GM18508 (cell line): Measurements from ENCODE around the gene RARS2.
A peak's percentile ranks its signal among the peaks of the same experiment; 100 is the strongest.
"Not testable (repeated sequence)": the region's sequence is repeated elsewhere in the genome, so short reads cannot be mapped to it uniquely, and the experiment has no call there.

ENCODE experiments used
- ATAC-seq: cut with Tn5 transposase; IDR thresholded peaks from one replicate; pipeline ENCODE4 v1.9.1; 2021; ENCODE audit warnings: moderate number of reproducible peaks; ENCODE audit not compliant: insufficient read depth, unreplicated experiment

RARS2 gene, protein sequence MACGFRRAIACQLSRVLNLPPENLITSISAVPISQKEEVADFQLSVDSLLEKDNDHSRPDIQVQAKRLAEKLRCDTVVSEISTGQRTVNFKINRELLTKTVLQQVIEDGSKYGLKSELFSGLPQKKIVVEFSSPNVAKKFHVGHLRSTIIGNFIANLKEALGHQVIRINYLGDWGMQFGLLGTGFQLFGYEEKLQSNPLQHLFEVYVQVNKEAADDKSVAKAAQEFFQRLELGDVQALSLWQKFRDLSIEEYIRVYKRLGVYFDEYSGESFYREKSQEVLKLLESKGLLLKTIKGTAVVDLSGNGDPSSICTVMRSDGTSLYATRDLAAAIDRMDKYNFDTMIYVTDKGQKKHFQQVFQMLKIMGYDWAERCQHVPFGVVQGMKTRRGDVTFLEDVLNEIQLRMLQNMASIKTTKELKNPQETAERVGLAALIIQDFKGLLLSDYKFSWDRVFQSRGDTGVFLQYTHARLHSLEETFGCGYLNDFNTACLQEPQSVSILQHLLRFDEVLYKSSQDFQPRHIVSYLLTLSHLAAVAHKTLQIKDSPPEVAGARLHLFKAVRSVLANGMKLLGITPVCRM

DNA sequence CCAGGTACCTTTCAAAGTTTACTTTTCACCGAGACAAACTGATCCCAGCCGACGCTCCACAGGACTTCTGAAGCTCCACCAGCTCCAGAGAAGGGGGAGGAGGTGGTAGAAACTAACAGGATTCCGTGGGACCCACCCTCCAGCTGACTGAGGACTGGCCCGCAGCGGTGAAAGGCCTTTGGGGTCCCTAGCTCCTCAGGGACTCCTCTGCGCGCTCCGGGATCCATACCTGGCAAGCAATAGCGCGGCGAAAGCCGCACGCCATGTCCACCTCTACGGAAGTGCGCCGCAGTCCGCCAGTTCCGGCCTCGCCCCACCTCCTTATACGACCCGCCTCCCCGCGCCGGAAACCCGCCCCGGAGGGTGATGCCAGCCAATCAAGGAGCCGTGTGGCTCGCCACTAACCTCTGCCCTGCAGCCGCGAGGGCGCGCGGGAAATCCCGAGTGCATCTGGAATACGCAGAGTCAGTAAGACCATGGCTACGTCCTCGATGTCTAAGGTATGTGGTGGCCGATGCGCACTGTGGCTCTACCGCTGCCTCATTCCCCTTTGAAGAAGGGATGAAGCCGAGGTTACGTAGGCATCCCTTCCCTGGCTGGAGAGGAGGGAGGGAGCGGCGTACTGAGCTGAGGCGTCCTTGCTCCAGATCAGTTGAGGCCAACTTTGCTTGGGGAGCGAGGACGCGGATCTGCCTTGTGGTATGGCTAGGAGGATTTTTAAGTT, at the start of gene RARS2, which contains the start of gene ORC3:
Gene RARS2 (minus strand): TSS at position 295 of the 724 bp plus-strand sequence. CDS start 30 bp downstream, at position 265.
Gene ORC3 (plus strand): TSS at position 443 of the 724 bp plus-strand sequence. CDS start 34 bp downstream, at position 477.
- ATAC-seq = peak; percentile 99

GRCh38 chr6:87639373-87639772, 49.6 kb upstream of the RARS2 start:
- no peak for ATAC-seq

DNA sequence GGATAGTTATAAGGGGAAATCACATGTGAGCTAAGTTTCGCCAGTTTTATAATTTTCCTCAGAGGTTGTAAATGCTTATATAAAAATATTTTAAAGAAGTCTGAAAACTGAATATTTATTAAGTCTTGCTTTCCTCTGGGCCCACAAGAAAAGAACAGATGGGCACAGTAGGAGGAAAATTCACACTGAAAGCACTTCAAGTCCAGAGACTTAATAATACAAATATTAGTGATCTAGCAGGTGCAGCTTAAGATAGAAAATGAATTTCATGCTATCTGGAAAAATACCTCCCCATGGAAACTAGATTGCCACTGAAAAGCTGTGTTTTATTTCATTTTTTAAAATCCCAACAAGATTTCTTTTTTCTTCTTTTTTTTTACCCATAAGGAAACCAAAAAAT, 47.3 kb upstream of the RARS2 start:
- no peak for ATAC-seq

DNA sequence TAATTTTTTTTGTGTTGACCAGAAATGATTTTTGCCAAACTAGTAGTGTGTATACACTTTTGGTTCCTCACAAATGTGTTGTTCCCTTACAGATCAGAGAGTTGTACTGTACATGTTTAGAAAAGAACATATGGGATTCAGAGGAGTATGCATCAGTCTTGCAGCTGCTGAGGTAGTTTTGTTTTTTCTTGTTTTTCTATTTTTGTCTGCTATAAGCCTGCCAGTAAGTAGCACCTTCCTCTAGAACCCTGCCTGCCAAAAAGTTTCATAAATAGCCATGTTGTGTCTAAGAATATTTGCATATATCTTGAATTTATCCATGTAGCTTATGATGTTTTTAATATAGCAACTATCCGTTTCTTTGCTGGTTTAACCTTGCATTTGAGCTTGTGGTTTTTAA, 46.5 kb upstream of the RARS2 start:
- no peak for ATAC-seq

DNA sequence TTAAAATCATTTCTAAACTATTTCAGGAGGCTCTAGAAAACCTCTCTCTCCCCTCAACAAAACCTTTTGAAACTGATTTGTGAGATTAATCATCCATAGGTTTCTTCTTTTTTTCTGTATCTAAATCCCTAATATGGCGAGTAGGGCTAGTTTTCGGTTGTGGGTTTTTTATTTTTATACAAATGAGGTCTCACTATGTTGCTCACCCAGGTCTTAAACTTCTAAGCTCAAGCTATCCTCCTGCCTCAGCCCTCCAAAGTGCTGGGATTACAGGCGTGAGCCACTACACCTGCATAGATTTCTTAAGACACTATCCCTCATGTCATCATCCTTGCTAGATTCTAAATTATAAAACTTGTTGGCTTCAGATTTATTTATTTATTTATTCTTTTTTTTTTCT, 44.1 kb upstream of the RARS2 start:
- no peak for ATAC-seq

- no peak for ATAC-seq
These were observed 41.0 kb upstream of the RARS2 start for GRCh38 chr6:87630746-87631145.

DNA sequence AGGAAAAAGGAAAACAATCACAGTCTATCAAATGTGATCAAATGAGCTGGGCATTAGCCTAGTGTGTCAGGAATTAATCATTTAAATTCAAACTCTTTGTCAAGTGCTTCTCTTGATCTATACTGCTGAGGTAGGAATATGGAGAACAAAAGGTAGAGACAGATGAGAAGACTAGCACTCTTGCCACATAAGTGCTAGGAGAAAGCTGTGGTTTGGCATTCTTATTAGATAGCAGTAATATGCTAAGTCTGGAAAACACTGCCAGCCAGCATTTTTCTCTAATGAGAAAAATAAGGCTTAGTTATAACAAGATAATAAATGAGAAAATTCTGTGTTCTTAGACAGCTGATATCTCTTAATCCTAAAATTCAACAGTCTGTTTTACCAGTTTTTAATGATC, 39.1 kb upstream of the RARS2 start:
- no peak for ATAC-seq

GRCh38 chr6:87628424-87628823, 38.6 kb upstream of the RARS2 start:
- ATAC-seq = no peak

GRCh38 chr6:87623248-87623647, 33.5 kb upstream of the RARS2 start:
- no peak for ATAC-seq

- ATAC-seq = no peak
These were observed 28.7 kb upstream of the RARS2 start for GRCh38 chr6:87618531-87618930.

- no peak for ATAC-seq
These were observed 27.6 kb upstream of the RARS2 start for GRCh38 chr6:87617405-87617804.

- not testable (repeated sequence) for ATAC-seq
These were observed 23.2 kb upstream of the RARS2 start for GRCh38 chr6:87613018-87613417.

DNA sequence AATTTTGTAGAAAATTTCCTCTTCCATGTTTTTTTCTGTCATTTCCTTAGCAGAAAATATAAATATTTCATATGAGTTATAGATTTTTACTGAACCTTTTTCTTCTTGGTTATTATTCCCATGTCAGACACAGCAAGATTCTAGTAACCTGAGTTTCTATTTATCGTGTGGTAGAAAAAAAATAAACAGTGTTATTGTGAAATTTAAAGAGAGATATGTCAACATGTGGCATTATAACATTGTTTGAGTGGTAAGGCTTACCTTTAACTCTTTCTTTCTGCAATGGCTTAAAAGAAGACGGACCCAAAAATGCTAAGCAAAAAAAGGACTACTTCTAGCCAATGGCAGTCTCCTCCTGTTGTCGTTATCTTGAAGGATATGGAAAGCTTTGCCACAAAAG, 19.0 kb upstream of the RARS2 start:
- no peak for ATAC-seq

- ATAC-seq = no peak
These were observed 16.4 kb upstream of the RARS2 start for GRCh38 chr6:87606199-87606598.

DNA sequence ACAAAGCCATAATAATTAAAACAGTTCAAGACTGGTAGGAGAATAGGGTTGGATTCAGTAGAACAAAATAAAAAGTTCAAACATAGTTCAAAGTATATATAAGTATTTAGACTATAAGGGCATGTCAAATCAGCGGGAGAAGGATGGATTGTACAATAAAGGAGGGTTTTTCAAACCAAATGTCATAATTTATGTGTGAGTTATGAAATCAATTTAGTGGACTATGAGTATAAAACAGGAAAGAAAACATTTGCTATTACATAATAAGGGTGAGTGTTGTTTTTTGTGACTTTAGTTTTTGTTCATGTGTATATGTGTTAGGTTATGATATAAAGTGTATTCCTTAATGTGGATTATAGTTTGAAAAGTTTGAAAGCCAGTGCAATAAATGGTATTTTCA, 10.8 kb upstream of the RARS2 start:
- no peak for ATAC-seq

GRCh38 chr6:87590990-87591389, 1.2 kb upstream of the RARS2 start:
- ATAC-seq = no peak

DNA sequence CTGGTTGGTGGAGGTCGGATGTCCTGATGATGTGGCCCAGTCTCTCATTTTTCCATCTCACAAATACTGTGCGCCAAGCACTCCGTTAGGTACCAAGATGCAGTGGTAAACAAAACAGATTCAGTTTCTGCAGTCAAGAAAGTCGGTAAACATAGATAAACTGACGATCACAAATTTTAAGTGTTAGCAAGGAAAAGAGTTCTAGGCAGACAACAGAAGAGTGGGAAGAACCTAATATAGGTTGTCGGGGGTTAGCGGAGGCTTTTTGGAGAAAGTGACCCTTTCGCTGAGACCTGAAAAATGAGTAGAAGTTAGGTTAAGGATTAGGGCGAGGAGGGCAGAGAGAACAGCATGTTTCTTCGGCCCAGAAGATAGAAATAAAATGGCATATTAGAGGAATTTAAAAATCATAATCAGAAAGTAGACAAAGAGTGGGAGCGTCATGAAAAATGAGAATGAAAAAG, 662 bp upstream of the RARS2 start:
- no peak for ATAC-seq

- ATAC-seq = no peak
These were observed 905 bp downstream of the RARS2 start for GRCh38 chr6:87588756-87589407.

GRCh38 chr6:87586371-87587077, 3.3 kb downstream of the RARS2 start:
- ATAC-seq = no peak

- ATAC-seq = no peak
These were observed 6.0 kb downstream of the RARS2 start for GRCh38 chr6:87583822-87584221.
